Muscle of leg (tissue), 11 donors: ENCODE results near the gene SFI1. TPM values are rescaled to one million over a fixed set of nuclear protein-coding genes. Genes with fewer than 3 reads are reported as not detected.

ENCODE experiments used
- DNase-seq: peaks from one replicate; pipeline ENCODE4 v3.0.0; 2013
- H3K27ac ChIP-seq: one replicate; pipeline ENCODE4 v1.5.1; 2013; ENCODE audit warnings: mild to moderate bottlenecking, low read length, control low read depth
- H3K27me3 ChIP-seq: one replicate; pipeline ENCODE4 v1.6.1; 2013; ENCODE audit warnings: low read length; ENCODE audit not compliant: control insufficient read depth, insufficient read depth
- H3K36me3 ChIP-seq: one replicate; pipeline ENCODE4 v1.6.1; 2013; ENCODE audit warnings: low read length; ENCODE audit not compliant: control insufficient read depth, insufficient read depth
- H3K4me1 ChIP-seq: one replicate; pipeline ENCODE4 v1.6.1; 2013; ENCODE audit warnings: low read length; ENCODE audit not compliant: control insufficient read depth, insufficient read depth
- H3K4me3 ChIP-seq: one replicate; pipeline ENCODE4 v1.5.1; 2013; ENCODE audit warnings: low read length, control low read depth
- H3K9me3 ChIP-seq: replicated peaks from 2 replicates; pipeline ENCODE4 v1.6.1; 2013; ENCODE audit warnings: low read depth, low read length; ENCODE audit not compliant: control insufficient read depth
- WGBS: methylation state at CpG from one replicate; pipeline ENCODE4 v1.1.5; 2013; ENCODE audit warnings: missing lambda C conversion rate; ENCODE audit not compliant: insufficient coverage; 5-methylcytosine and 5-hydroxymethylcytosine counted together
- polyA plus RNA-seq, 8 donors: library from polyadenylated mRNA; unstranded; fragments of 120-200 nt; gene quantifications; one replicate each; pipeline versions ENCODE4 v1.2.1 to v1.2.3, GENCODE V29; 2013; ENCODE audit warnings: inconsistent platforms in 1 of 8, low replicate concordance in 1 of 8; ENCODE audit not compliant: insufficient read length in 8 of 8, insufficient read depth in 1 of 8
- total RNA-seq: library from RNA; stranded (reverse); fragments of 120-200 nt; gene quantifications from one replicate; pipeline ENCODE4 v1.2.4, GENCODE V29; 2013

SFI1 gene
- total and polyA plus RNA-seq, 9 donors = 6.3 to 20.1 (median 10.8) TPM

DNA sequence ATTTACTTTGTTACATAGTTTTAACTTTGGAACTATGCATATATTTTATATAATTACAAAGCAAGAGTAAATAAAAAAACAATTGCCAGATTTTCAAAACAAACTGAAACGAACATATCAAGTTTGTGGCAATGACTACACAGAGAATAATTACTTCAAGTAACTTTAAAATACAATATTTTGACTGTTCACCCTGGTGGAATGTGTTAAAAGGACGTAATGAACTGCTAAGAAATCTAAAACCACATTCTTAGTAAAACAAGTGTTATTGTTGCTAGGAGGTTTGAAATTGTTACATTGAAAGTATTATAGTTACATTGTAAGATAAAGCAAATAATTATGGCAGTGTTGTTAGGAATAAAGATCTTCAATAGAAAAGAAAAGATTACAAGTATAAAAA is 71.4 kb downstream of the SFI1 start:
- Histone ChIP-seq H3K4me1 (no peaks in the 10 kb centered on the region), H3K4me3 (no peak overlapping the region), H3K27ac (no peak overlapping the region), H3K36me3 (no peaks in the 10 kb centered on the region), H3K27me3 (no peaks in the 10 kb centered on the region), H3K9me3 (no peaks in the 10 kb centered on the region)
- no peak for DNase-seq
- WGBS = no CpG with 5 or more reads among the region's 2 CpGs

DNA sequence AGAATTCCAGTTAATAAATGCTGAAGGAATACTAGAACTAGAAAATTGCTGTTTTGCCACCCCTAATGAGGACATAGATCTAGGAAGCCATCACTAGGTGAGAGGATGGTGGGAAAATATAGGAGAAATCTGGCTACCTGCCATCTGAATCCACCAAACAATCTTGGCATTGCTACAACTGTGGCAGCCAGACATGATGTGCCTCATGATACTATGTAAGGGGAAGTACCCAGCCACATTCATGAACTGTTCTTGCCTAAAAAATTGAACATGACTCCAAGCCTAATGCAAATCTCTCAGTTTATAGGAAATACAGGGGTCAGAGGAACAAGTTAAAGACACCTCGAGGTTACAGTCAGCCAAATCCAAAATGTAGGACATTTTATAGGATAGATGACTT is 72.8 kb downstream of the SFI1 start:
- WGBS = no CpG with 5 or more reads among the region's 1 CpG
- peaks cover 3% of the 10 kb centered on the region for H3K36me3 ChIP-seq

DNA sequence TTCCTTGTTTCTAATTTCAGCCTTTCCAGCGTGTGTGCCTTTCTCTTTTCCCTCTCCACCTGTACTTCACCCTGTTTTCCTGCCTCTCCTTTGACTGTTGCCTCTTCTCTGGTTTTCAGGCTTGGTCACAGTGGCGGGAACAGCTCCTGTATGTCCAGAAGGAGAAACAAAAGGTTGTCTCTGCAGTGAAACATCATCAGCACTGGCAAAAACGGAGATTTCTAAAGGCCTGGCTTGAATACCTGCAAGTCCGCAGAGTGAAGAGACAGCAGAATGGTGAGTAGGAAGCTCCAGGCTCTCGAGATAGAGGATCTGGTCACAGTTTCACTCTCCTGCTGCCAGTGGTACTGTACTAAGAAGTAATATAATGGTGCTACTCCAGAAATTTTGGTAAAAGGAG is 76.6 kb downstream of the SFI1 start:
- H3K27ac ChIP-seq = no peak overlapping the region
- no peaks in the 10 kb centered on the region for H3K27me3 ChIP-seq
- no peak overlapping the region for H3K4me3 ChIP-seq
- no peaks in the 10 kb centered on the region for H3K9me3 ChIP-seq
- 79% methylated on average over 4 of the region's 5 CpGs for WGBS
- peaks cover 8% of the 10 kb centered on the region for H3K36me3 ChIP-seq
- H3K4me1 ChIP-seq = no peaks in the 10 kb centered on the region
- no peak for DNase-seq

More for the DNA sequence above, 72.8 kb downstream of the SFI1 start:
- DNase-seq = no peak
- no peak overlapping the region for H3K4me3 ChIP-seq
- no peaks in the 10 kb centered on the region for H3K4me1 ChIP-seq
- no peaks in the 10 kb centered on the region for H3K9me3 ChIP-seq
- H3K27me3 ChIP-seq = no peaks in the 10 kb centered on the region
- H3K27ac ChIP-seq = no peak overlapping the region

GRCh38 chr22:31574055-31574670 is 77.8 kb downstream of the SFI1 start:
- DNase-seq = no peak
- Histone ChIP-seq H3K4me3 (no peak overlapping the region), H3K27me3 (no peaks in the 10 kb centered on the region), H3K9me3 (no peaks in the 10 kb centered on the region), H3K36me3 (peaks cover 8% of the 10 kb centered on the region), H3K4me1 (no peaks in the 10 kb centered on the region), H3K27ac (no peak overlapping the region)
- WGBS = no CpG with 5 or more reads among the region's 3 CpGs

DNA sequence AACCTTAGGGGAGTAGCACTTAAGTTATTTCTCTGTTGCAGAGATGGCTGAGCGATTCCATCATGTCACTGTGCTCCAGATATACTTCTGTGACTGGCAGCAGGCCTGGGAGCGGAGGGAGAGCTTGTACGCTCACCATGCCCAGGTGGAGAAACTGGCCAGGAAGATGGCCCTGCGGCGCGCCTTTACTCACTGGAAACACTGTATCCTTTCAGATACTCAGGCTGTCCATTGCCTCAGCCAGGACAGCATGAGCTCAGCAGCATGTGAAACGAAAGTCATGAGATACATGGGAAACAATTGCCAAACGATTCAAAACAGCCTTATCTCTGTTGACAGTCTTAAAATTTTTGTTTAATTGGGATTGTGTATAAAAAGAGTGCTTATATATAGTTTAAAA is 78.9 kb downstream of the SFI1 start:
- H3K4me1 ChIP-seq = no peaks in the 10 kb centered on the region
- peaks cover 8% of the 10 kb centered on the region for H3K36me3 ChIP-seq
- no peaks in the 10 kb centered on the region for H3K27me3 ChIP-seq
- H3K4me3 ChIP-seq = no peak overlapping the region
- WGBS = 93% methylated on average over 4 of the region's 8 CpGs
- no peak for DNase-seq
- no peaks in the 10 kb centered on the region for H3K9me3 ChIP-seq
- no peak overlapping the region for H3K27ac ChIP-seq

DNA sequence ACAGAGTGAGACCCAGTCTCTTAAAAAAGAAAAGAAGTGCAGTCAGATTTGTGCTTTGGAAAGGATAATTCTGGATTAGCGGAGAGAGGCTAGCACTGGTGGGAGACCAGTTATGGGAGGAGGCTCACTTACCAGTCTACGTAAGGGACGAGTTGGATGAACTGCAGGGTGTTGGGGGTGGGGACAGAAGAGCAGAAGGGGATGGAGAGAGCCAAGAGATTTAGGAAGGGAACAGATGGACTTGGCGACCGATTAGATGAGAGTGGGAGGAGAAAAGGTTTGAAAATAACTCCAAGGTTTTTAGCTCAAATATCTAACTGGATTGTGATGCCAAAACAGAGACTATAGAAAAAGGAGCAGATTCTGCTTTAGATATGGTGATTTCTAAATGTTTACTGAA is 81.4 kb downstream of the SFI1 start:
- H3K36me3 ChIP-seq = peaks cover 8% of the 10 kb centered on the region
- DNase-seq = peak; percentile 30
- no peaks in the 10 kb centered on the region for H3K27me3 ChIP-seq
- no peak overlapping the region for H3K27ac ChIP-seq
- H3K4me1 ChIP-seq = no peaks in the 10 kb centered on the region
- H3K4me3 ChIP-seq = no peak overlapping the region
- 52% methylated on average over 5 of the region's 5 CpGs for WGBS
- H3K9me3 ChIP-seq = no peaks in the 10 kb centered on the region

GRCh38 chr22:31578171-31578570 is 81.8 kb downstream of the SFI1 start:
- WGBS = 100% methylated on average over 1 of the region's 5 CpGs
- Histone ChIP-seq H3K4me1 (no peaks in the 10 kb centered on the region), H3K9me3 (no peaks in the 10 kb centered on the region), H3K36me3 (peaks cover 5% of the 10 kb centered on the region), H3K27ac (no peak overlapping the region), H3K4me3 (no peak overlapping the region), H3K27me3 (no peaks in the 10 kb centered on the region)
- DNase-seq = no peak

DNA sequence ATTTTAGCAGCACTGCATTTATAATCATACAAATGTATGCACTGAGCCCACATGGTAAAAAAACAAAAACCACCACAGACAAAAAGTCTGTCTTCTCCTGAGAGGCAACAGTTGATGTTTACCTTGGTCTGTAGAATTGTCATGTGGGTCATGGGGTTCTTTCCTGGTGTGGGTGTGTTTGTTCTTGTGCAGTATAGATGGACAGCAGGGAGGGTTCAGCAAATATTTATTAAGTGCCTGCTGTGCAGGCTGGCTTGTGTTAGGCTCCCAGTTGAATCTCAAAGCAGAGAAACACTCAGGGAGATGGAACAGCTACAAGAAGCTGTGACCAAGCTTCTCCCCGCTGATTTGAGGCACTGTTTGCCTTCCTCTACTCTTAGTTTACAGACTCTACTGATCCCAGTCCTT is 83.5 kb downstream of the SFI1 start:
- Histone ChIP-seq H3K27ac (no peak overlapping the region), H3K4me3 (no peak overlapping the region), H3K4me1 (no peaks in the 10 kb centered on the region), H3K36me3 (peaks cover 7% of the 10 kb centered on the region), H3K9me3 (no peaks in the 10 kb centered on the region), H3K27me3 (no peaks in the 10 kb centered on the region)
- 100% methylated on average over 1 of the region's 1 CpG for WGBS
- DNase-seq = no peak

GRCh38 chr22:31583861-31584485 is 87.6 kb downstream of the SFI1 start:
- H3K27ac ChIP-seq = no peak overlapping the region
- no peak for DNase-seq
- no peak overlapping the region for H3K4me3 ChIP-seq
- peaks cover 20% of the 10 kb centered on the region for H3K36me3 ChIP-seq
- no peaks in the 10 kb centered on the region for H3K4me1 ChIP-seq
- no peaks in the 10 kb centered on the region for H3K27me3 ChIP-seq
- H3K9me3 ChIP-seq = no peaks in the 10 kb centered on the region
- 86% methylated on average over 1 of the region's 3 CpGs for WGBS

- Histone ChIP-seq H3K9me3 (no peaks in the 10 kb centered on the region), H3K27me3 (no peaks in the 10 kb centered on the region), H3K27ac (no peak overlapping the region), H3K4me1 (no peaks in the 10 kb centered on the region), H3K4me3 (no peak overlapping the region), H3K36me3 (peaks cover 23% of the 10 kb centered on the region)
- DNase-seq = no peak
- 100% methylated on average over 2 of the region's 5 CpGs for WGBS
Measured at GRCh38 chr22:31584804-31585160, 88.4 kb downstream of the SFI1 start.
